A549 (cell line): ENCODE data around the gene DYRK1A. TPM values are rescaled to one million over a fixed set of nuclear protein-coding genes. Genes with fewer than 3 reads are reported as not detected.

ENCODE experiments used
- ATAC-seq, 2 experiments: fragments of 200-7000 bp in 1 of 2; fragments of >200 bp in 1 of 2; cut with Nextera tagmentation in 1 of 2; cut with Tn5 transposase in 1 of 2; 3 replicates each; pipeline versions ENCODE4 v1.8.0 to v1.9.1; 2018 to 2020; ENCODE audit warnings: mild to moderate bottlenecking in 1 of 2, moderate library complexity in 1 of 2
- CTCF ChIA-PET: fragments of 300-600 bp; sonication (Branson Sonifier 250); formaldehyde crosslinking; extraction: SDS; loops from one replicate; lab custom pipeline; 2021; ENCODE audit warnings: antibody characterized with exemption, inconsistent platforms; lab: Yijun Ruan, JAX
- POLR2A ChIA-PET: fragments of 350-600 bp; formaldehyde crosslinking; extraction: SDS; loops from one replicate; lab custom pipeline; 2021; ENCODE audit warnings: antibody characterized with exemption, inconsistent platforms; lab: Yijun Ruan, JAX
- DNase-seq, 2 experiments: peaks; one replicate each; pipeline versions ENCODE4 v3.0.0 to v3.0.0-alpha.2; 2011 to 2016; ENCODE audit warnings: low read depth in 1 of 2, low spot score in 1 of 2
- FAIRE-seq: peaks from 2 replicates; lab custom pipeline; 2011; peaks lifted over from hg19 to GRCh38; lab: Jason Lieb, UNC
- H3K27ac ChIP-seq, 2 experiments: fragments of >200 bp; sonication (Bioruptor Twin); formaldehyde crosslinking; 3 replicates each; pipeline ENCODE4 v1.5.1; 2016 to 2017
- H3K4me1 ChIP-seq: fragments of >200 bp; sonication (Bioruptor Twin); formaldehyde crosslinking; 3 replicates; pipeline ENCODE4 v1.6.1; 2016
- H3K4me2 ChIP-seq: fragments of >200 bp; sonication (Bioruptor Twin); formaldehyde crosslinking; 3 replicates; pipeline ENCODE4 v1.6.1; 2016
- H3K4me3 ChIP-seq: fragments of >200 bp; sonication (Bioruptor Twin); formaldehyde crosslinking; 3 replicates; pipeline ENCODE4 v1.5.1; 2016
- H3K9me3 ChIP-seq: fragments of >200 bp; sonication (Bioruptor Twin); formaldehyde crosslinking; 3 replicates; pipeline ENCODE4 v1.6.1; 2016
- BHLHE40 ChIP-seq: IDR thresholded peaks from 2 replicates; pipeline ENCODE4 v1.6.1; 2012; ENCODE audit warnings: low read depth, low read length, inconsistent platforms
- CBX8 ChIP-seq: fragments of 200-600 bp; sonication (generic); IDR thresholded peaks from 2 replicates; pipeline ENCODE4 v1.6.1; 2016
- CHD4 ChIP-seq: fragments of 200-600 bp; sonication (generic); IDR thresholded peaks from 2 replicates; pipeline ENCODE4 v1.6.1; 2016; ENCODE audit warnings: antibody characterized with exemption, mild to moderate bottlenecking, borderline replicate concordance
- EP300 ChIP-seq, 2 experiments: fragments of >200 bp; sonication (Bioruptor Twin); formaldehyde crosslinking; IDR thresholded peaks; 2 replicates in 1 of 2; 3 replicates in 1 of 2; pipeline ENCODE4 v1.6.1; 2016 to 2017
- ESRRA ChIP-seq: fragments of 150-350 bp; IDR thresholded peaks from 2 replicates; pipeline ENCODE4 v1.6.1; 2014; ENCODE audit warnings: mild to moderate bottlenecking, low read length, borderline replicate concordance
- FOSL2 ChIP-seq, 2 experiments: fragments of 450-650 bp in 1 of 2; fragments of >200 bp in 1 of 2; sonication (Bioruptor Twin) in 1 of 2; formaldehyde crosslinking; IDR thresholded peaks; 2 replicates each; pipeline versions ENCODE4 v1.5.0 to v1.6.1; 2016 to 2020; ENCODE audit warnings: mild to moderate bottlenecking in 1 of 2, moderate library complexity in 1 of 2
- HDAC2 ChIP-seq: fragments of 200-600 bp; sonication (generic); IDR thresholded peaks from 2 replicates; pipeline ENCODE4 v1.6.1; 2016
- HEYL ChIP-seq: fragments of 250-450 bp; sonication (Bioruptor Pico); IDR thresholded peaks from 2 replicates; pipeline ENCODE4 v1.8.0; 2021; ENCODE audit warnings: mild to moderate bottlenecking, moderate library complexity
- HOXA7 ChIP-seq: fragments of 250-450 bp; sonication (Bioruptor Pico); IDR thresholded peaks from 2 replicates; pipeline ENCODE4 v1.5.0; 2020; ENCODE audit warnings: mild to moderate bottlenecking, moderate library complexity
- HOXB5 ChIP-seq: fragments of 250-450 bp; sonication (Bioruptor Pico); IDR thresholded peaks from 2 replicates; pipeline ENCODE4 v1.5.0; 2020; ENCODE audit warnings: mild to moderate bottlenecking, moderate library complexity
- JUNB ChIP-seq: fragments of >200 bp; sonication (Bioruptor Twin); formaldehyde crosslinking; IDR thresholded peaks from 2 replicates; pipeline ENCODE4 v1.6.1; 2016
- KDM1A ChIP-seq: fragments of 200-600 bp; sonication (generic); IDR thresholded peaks from 2 replicates; pipeline ENCODE4 v1.6.1; 2016; ENCODE audit warnings: low read depth, mild to moderate bottlenecking
- MYC ChIP-seq: IDR thresholded peaks from 2 replicates; pipeline ENCODE4 v1.6.1; 2012; ENCODE audit warnings: mild to moderate bottlenecking, inconsistent platforms, low read length, improper control_type of control experiment, borderline replicate concordance
- NFE2L2 ChIP-seq: fragments of 150-350 bp; conservative IDR thresholded peaks from 2 replicates; pipeline ENCODE4 v1.6.1; 2014; ENCODE audit warnings: low read length
- RAD21 ChIP-seq, 2 experiments: fragments of >200 bp in 1 of 2; sonication (Bioruptor Twin) in 1 of 2; formaldehyde crosslinking in 1 of 2; IDR thresholded peaks in 1 of 2; conservative IDR thresholded peaks in 1 of 2; 2 replicates in 1 of 2; 3 replicates in 1 of 2; pipeline ENCODE4 v1.6.1; 2012 to 2018; ENCODE audit warnings: inconsistent platforms in 1 of 2
- TP53 ChIP-seq: fragments of 250-450 bp; sonication (Bioruptor Pico); IDR thresholded peaks from 2 replicates; pipeline ENCODE4 v1.5.0; 2021; ENCODE audit warnings: mild to moderate bottlenecking, moderate library complexity
- ZC3H11A ChIP-seq: fragments of 450-650 bp; IDR thresholded peaks from 2 replicates; pipeline ENCODE4 v1.6.1; 2014; ENCODE audit warnings: antibody characterized with exemption, mild to moderate bottlenecking
- WGBS: methylation state at CpG from one replicate; pipeline ENCODE4 v1.1.6; 2017; ENCODE audit errors: missing lambda C conversion rate; 5-methylcytosine and 5-hydroxymethylcytosine counted together
- polyA plus RNA-seq, 4 experiments: library from polyadenylated mRNA; depleted of rRNA in 3 of 4; stranded (reverse); fragments of >200 nt; fragmentation: RNase III in 1 of 4; extraction: RNeasy Plus Mini Kit Qiagen cat#74134 plus additional on column Dnase treatment in 1 of 4; gene quantifications; 2 replicates in 3 of 4; 3 replicates in 1 of 4; pipeline ENCODE4 v1.2.3, GENCODE V29; 2011 to 2017
- TF ChIP-seq, protein P1 (sequence below): fragments of 150-350 bp; IDR thresholded peaks from 2 replicates; pipeline ENCODE4 v1.6.1; 2014; ENCODE audit warnings: low read depth, mild to moderate bottlenecking, low read length
- TF ChIP-seq, protein P2 (sequence below): IDR thresholded peaks from 2 replicates; pipeline ENCODE4 v1.6.1; 2012
- TF ChIP-seq, protein P3 (sequence below): fragments of >200 bp; sonication (Bioruptor Twin); formaldehyde crosslinking; IDR thresholded peaks from 2 replicates; pipeline ENCODE4 v1.6.1; 2016
- TF ChIP-seq, protein P4 (sequence below): IDR thresholded peaks from 2 replicates; pipeline ENCODE4 v1.6.1; 2012; ENCODE audit warnings: low read depth, borderline replicate concordance
- TF ChIP-seq, protein P5 (sequence below): fragments of 200-600 bp; sonication (generic); IDR thresholded peaks from 2 replicates; pipeline ENCODE4 v1.6.1; 2016; ENCODE audit warnings: antibody characterized with exemption, mild to moderate bottlenecking, moderate library complexity

DYRK1A gene
- polyA plus RNA-seq, 2 of the 4 experiments (the other 2 are of a cell fraction), result 12.7 to 29.4 TPM

GRCh38 chr21:37368541-37369279, 2.1 kb downstream of the DYRK1A start:
- Histone ChIP-seq H3K9me3 (no peaks in the 10 kb centered on the region), H3K4me1 (peaks cover 38% of the 10 kb centered on the region)

DNA sequence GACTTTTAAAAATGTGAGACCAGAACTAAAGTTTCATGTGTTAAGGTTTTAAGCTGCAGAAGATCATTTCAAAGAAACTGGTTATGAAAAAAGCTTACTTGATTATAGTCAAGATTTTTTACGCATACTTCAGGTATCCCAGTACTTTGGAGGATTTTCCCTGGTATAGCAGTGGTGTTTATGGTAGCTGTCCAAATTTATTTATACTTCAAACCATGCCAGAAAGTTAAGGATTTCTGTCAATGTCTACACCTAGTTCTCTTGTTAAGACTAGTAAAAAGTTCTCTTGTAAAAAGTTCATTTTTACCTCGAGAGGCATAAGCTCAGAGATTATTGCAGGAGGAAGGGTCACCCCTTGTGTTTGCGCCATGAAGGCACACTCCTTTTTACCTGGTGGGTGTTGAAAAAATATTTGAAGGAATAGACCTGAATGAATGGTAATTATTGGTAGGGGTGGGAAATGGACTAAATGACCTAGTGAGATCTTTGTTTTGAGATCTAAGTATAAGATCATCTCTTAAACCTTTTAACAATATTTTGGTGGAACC, 2.8 kb downstream of the DYRK1A start:
- ChIA-PET POLR2A (no interaction called here), CTCF (no interaction called here)
- Histone ChIP-seq H3K4me3 (peak overlapping the region; percentile 79; the same call in 2 of the 3 replicates), H3K27ac (peak overlapping the region in 1 of 2 experiments; percentile 10; a peak in 1 of 6 replicates), H3K4me1 (peaks cover 45% of the 10 kb centered on the region), H3K9me3 (no peaks in the 10 kb centered on the region), H3K4me2 (peak overlapping the region; percentile 91)
- WGBS, result 53% methylated on average over 3 of the region's 3 CpGs
- TF ChIP-seq TP53 (CRISPR knock-in tag) (no peak), EP300 (IDR thresholded peaks at IDR 0.05) (no peak), ZC3H11A (no peak), NFE2L2 (no peak), RAD21 (conservative IDR thresholded peaks at IDR 0.05 in 1 of 2, IDR thresholded peaks at IDR 0.05 in 1 of 2) (no peak), HOXB5 (CRISPR knock-in tag) (no peak), FOSL2 (IDR thresholded peaks at IDR 0.05) (no peak), FOSL2 (CRISPR knock-in tag; IDR thresholded peaks at IDR 0.05) (no peak), MYC (no peak), CBX8 (no peak), HOXA7 (no peak), CHD4 (no peak), HEYL (no peak), JUNB (no peak)
- TF ChIP-seq, protein P1, sequence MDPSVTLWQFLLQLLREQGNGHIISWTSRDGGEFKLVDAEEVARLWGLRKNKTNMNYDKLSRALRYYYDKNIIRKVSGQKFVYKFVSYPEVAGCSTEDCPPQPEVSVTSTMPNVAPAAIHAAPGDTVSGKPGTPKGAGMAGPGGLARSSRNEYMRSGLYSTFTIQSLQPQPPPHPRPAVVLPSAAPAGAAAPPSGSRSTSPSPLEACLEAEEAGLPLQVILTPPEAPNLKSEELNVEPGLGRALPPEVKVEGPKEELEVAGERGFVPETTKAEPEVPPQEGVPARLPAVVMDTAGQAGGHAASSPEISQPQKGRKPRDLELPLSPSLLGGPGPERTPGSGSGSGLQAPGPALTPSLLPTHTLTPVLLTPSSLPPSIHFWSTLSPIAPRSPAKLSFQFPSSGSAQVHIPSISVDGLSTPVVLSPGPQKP, result no peak
- TF ChIP-seq, protein P2, sequence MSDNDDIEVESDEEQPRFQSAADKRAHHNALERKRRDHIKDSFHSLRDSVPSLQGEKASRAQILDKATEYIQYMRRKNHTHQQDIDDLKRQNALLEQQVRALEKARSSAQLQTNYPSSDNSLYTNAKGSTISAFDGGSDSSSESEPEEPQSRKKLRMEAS, result no peak
- TF ChIP-seq, protein P3, sequence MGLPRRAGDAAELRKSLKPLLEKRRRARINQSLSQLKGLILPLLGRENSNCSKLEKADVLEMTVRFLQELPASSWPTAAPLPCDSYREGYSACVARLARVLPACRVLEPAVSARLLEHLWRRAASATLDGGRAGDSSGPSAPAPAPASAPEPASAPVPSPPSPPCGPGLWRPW, result no peak
- TF ChIP-seq, protein P4, sequence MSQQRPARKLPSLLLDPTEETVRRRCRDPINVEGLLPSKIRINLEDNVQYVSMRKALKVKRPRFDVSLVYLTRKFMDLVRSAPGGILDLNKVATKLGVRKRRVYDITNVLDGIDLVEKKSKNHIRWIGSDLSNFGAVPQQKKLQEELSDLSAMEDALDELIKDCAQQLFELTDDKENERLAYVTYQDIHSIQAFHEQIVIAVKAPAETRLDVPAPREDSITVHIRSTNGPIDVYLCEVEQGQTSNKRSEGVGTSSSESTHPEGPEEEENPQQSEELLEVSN, result no peak
- no peak for FAIRE-seq
- ATAC-seq, result no peak
- DNase-seq, result no peak

More at GRCh38 chr21:37368541-37369279, 2.1 kb downstream of the DYRK1A start:
- ChIA-PET CTCF (no interaction called here), POLR2A (interaction anchor here (0.9 to 1.7 kb wide), 2 partner anchors 101 to 195 kb away, joined by 4 to 5 read pairs; partner anchors contain the start of gene VPS26C)
- Histone ChIP-seq H3K4me3 (peak overlapping the region; percentile 79), H3K4me2 (peak overlapping the region; percentile 91), H3K27ac (peak overlapping the region; percentile 98 to 99)
- TF ChIP-seq, protein P2, result peak; percentile 30; the same call in 1 of the 2 replicates
- TF ChIP-seq KDM1A, result peak; percentile 89; the same call in 1 of the 2 replicates
- peak; percentile 82 for TF ChIP-seq ESRRA
- no peak for TF ChIP-seq BHLHE40
- TF ChIP-seq, protein P3, result no peak
- TF ChIP-seq, protein P5, sequence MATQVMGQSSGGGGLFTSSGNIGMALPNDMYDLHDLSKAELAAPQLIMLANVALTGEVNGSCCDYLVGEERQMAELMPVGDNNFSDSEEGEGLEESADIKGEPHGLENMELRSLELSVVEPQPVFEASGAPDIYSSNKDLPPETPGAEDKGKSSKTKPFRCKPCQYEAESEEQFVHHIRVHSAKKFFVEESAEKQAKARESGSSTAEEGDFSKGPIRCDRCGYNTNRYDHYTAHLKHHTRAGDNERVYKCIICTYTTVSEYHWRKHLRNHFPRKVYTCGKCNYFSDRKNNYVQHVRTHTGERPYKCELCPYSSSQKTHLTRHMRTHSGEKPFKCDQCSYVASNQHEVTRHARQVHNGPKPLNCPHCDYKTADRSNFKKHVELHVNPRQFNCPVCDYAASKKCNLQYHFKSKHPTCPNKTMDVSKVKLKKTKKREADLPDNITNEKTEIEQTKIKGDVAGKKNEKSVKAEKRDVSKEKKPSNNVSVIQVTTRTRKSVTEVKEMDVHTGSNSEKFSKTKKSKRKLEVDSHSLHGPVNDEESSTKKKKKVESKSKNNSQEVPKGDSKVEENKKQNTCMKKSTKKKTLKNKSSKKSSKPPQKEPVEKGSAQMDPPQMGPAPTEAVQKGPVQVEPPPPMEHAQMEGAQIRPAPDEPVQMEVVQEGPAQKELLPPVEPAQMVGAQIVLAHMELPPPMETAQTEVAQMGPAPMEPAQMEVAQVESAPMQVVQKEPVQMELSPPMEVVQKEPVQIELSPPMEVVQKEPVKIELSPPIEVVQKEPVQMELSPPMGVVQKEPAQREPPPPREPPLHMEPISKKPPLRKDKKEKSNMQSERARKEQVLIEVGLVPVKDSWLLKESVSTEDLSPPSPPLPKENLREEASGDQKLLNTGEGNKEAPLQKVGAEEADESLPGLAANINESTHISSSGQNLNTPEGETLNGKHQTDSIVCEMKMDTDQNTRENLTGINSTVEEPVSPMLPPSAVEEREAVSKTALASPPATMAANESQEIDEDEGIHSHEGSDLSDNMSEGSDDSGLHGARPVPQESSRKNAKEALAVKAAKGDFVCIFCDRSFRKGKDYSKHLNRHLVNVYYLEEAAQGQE, result peak; percentile 64
- TF ChIP-seq HDAC2, result peak; percentile 86
- no peak for TF ChIP-seq FOSL2 (IDR thresholded peaks at IDR 0.05)
- TF ChIP-seq FOSL2 (CRISPR knock-in tag; IDR thresholded peaks at IDR 0.05), result peak; percentile 62
- FAIRE-seq, result no peak
- ATAC-seq, result peak in 1 of 2 experiments; percentile 8; a peak in 1 of 6 replicates
- DNase-seq, result no peak
- 8% methylated on average over 9 of the region's 9 CpGs for WGBS
